Fibroblast of villous mesenchyme (primary cell): ENCODE measurements around the gene ZNF646. TPM values are rescaled to one million over a fixed set of nuclear protein-coding genes. Genes with fewer than 3 reads are reported as not detected.

Experiments used
- DNase-seq: peaks from one replicate; pipeline ENCODE4 v3.0.0-alpha.2; 2010; ENCODE audit warnings: low read depth
- H3K4me3 ChIP-seq: 2 replicates; pipeline ENCODE4 v1.5.1; 2011; ENCODE audit warnings: low read depth, mild to moderate bottlenecking, low read length
- total RNA-seq: library from RNA; depleted of rRNA; stranded (reverse); fragments of >200 nt; gene quantifications from 2 replicates; pipeline ENCODE4 v1.2.3, GENCODE V29; 2012
- TF ChIP-seq, protein P1 (sequence below): IDR thresholded peaks from 2 replicates; pipeline ENCODE4 v1.5.1; 2012; ENCODE audit warnings: low read depth, mild to moderate bottlenecking, low read length; ENCODE audit not compliant: insufficient read depth

The ZNF646 gene
- total RNA-seq, 1 donor: 13.4 TPM

GRCh38 chr16:31127182-31127581 is 53.0 kb downstream of the ZNF646 start:
- DNase-seq: no peak
- TF ChIP-seq, protein P1, sequence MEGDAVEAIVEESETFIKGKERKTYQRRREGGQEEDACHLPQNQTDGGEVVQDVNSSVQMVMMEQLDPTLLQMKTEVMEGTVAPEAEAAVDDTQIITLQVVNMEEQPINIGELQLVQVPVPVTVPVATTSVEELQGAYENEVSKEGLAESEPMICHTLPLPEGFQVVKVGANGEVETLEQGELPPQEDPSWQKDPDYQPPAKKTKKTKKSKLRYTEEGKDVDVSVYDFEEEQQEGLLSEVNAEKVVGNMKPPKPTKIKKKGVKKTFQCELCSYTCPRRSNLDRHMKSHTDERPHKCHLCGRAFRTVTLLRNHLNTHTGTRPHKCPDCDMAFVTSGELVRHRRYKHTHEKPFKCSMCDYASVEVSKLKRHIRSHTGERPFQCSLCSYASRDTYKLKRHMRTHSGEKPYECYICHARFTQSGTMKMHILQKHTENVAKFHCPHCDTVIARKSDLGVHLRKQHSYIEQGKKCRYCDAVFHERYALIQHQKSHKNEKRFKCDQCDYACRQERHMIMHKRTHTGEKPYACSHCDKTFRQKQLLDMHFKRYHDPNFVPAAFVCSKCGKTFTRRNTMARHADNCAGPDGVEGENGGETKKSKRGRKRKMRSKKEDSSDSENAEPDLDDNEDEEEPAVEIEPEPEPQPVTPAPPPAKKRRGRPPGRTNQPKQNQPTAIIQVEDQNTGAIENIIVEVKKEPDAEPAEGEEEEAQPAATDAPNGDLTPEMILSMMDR: no peak
- no peak overlapping the region for H3K4me3 ChIP-seq

GRCh38 chr16:31128711-31129567 is 54.7 kb downstream of the ZNF646 start:
- DNase-seq: no peak
- TF ChIP-seq, protein P1: no peak
- H3K4me3 ChIP-seq: no peak overlapping the region

- no peak overlapping the region for H3K4me3 ChIP-seq
- DNase-seq: no peak
- TF ChIP-seq, protein P1: no peak
These were observed 55.5 kb downstream of the ZNF646 start for GRCh38 chr16:31129568-31130335.

DNA sequence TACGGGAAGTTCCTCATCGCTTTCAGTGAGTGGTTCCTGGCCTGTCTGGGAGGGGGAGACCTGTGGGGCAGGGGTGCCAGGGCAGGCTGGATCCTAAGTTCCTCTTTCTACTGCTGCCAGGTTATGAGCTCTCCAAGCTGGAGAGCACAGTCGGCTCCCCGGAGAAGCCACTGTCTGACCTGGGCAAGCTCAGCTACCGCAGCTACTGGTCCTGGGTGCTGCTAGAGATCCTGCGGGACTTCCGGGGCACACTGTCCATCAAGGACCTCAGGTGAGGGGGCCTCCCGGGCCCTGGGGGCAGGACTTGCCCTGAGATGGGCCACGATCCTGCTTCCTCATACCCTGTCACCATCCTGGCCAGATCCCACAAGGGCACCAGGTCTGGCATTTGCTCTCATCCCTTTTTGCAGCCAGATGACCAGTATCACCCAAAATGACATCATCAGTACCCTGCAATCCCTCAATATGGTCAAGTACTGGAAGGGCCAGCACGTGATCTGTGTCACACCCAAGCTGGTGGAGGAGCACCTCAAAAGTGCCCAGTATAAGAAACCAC is 56.2 kb downstream of the ZNF646 start:
- H3K4me3 ChIP-seq: no peak overlapping the region
- no peak for DNase-seq
- TF ChIP-seq, protein P1: no peak

DNA sequence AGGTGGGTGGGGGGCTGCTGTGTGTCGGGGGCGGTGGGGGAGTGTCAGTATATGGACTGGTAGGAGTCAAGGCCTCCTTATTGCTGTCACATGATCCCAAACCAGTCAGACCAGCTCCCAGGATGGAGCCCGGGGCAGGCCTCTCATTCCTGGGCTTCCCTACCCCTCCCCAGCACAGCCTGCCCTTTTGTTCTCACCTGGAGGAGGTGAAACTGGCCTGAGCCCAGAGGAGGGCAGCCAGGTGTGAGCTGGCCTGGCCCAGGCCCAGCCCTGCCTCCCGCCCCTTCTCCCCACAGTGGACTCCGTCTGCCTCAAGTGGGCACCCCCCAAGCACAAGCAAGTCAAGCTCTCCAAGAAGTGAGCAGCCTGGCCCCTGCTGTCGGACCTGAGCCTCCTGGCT is 56.7 kb downstream of the ZNF646 start:
- H3K4me3 ChIP-seq: no peak overlapping the region
- TF ChIP-seq, protein P1: no peak
- DNase-seq: no peak

GRCh38 chr16:31131416-31131815 is 57.2 kb downstream of the ZNF646 start:
- TF ChIP-seq, protein P1: no peak
- H3K4me3 ChIP-seq: no peak overlapping the region
- DNase-seq: no peak
